Measurements from ENCODE around the gene C1S. TPM values are rescaled to one million over a fixed set of nuclear protein-coding genes. Genes with fewer than 3 reads are reported as not detected.

Gene C1S
- total RNA-seq, 4 donors from 2014 or later, result 25.2 to 375 (median 110) TPM

GRCh38 chr12:7061596-7061995 lies 1.1 kb downstream of the C1S start:
- peaks cover 0 to 17% (median 0%) of the 10 kb centered on the region in 3 donors for H3K36me3 ChIP-seq
- TF ChIP-seq CTCF (IDR thresholded peaks at IDR 0.05) (no peak), POLR2A (IDR thresholded peaks at IDR 0.05) (no peak)
- WGBS, 2 donors, result 77 to 93% methylated on average over 6 to 7 of the region's 7 CpGs
- H3K27me3 ChIP-seq, result no peaks in the 10 kb centered on the region
- peak overlapping the region; percentile 75 to 88 (median 84) for H3K27ac ChIP-seq
- no peaks in the 10 kb centered on the region for H3K9me3 ChIP-seq
- intact Hi-C loops (cut with DNase I), result no loop called here
- no peak for DNase-seq
- H3K4me3 ChIP-seq, result peak overlapping the region in 3 of 4 donors; percentile 37 to 62 (median 41)
- H3K4me1 ChIP-seq, result peaks cover 8 to 81% (median 35%) of the 10 kb centered on the region in 3 donors

- intact Hi-C loops (cut with DNase I), result no loop called here
- Histone ChIP-seq H3K9me3 (no peaks in the 10 kb centered on the region), H3K36me3 (peaks cover 0 to 32% (median 0%) of the 10 kb centered on the region in 3 donors)
These were observed 4.0 kb downstream of the C1S start for GRCh38 chr12:7064516-7064915.

GRCh38 chr12:7065073-7065623 lies 4.6 kb downstream of the C1S start:
- intact Hi-C loops (cut with DNase I), result no loop called here
- DNase-seq, result no peak
- Histone ChIP-seq H3K36me3 (peaks cover 0 to 37% (median 0%) of the 10 kb centered on the region in 3 donors), H3K9me3 (no peaks in the 10 kb centered on the region), H3K27me3 (no peaks in the 10 kb centered on the region), H3K27ac (peak overlapping the region in 1 of 4 donors; percentile 69), H3K4me1 (peaks cover 14 to 92% (median 45%) of the 10 kb centered on the region in 3 donors), H3K4me3 (no peak overlapping the region)
- TF ChIP-seq POLR2A (IDR thresholded peaks at IDR 0.05), result no peak
- TF ChIP-seq CTCF (IDR thresholded peaks at IDR 0.05), result no peak
- 73 to 80% methylated on average over 7 of the region's 7 CpGs for WGBS, 2 donors

More at GRCh38 chr12:7064516-7064915, 4.0 kb downstream of the C1S start:
- H3K4me3 ChIP-seq, result no peak overlapping the region
- H3K27ac ChIP-seq, result no peak overlapping the region
- no peak for DNase-seq
- H3K4me1 ChIP-seq, result peaks cover 14 to 98% (median 51%) of the 10 kb centered on the region in 3 donors
- no peaks in the 10 kb centered on the region for H3K27me3 ChIP-seq
- no peak for TF ChIP-seq POLR2A (IDR thresholded peaks at IDR 0.05)
- no peak for TF ChIP-seq CTCF (IDR thresholded peaks at IDR 0.05)
- 58 to 64% methylated on average over 3 of the region's 3 CpGs for WGBS, 2 donors

- intact Hi-C loops (cut with DNase I), result no loop called here
- H3K27ac ChIP-seq, result peak overlapping the region; percentile 61 to 69 (median 61)
- 38 to 42% methylated on average over 2 of the region's 2 CpGs for WGBS, 2 donors
These were observed 6.1 kb downstream of the C1S start for GRCh38 chr12:7066596-7066995.

More at GRCh38 chr12:7066596-7066995, 6.1 kb downstream of the C1S start:
- Histone ChIP-seq H3K4me3 (no peak overlapping the region), H3K36me3 (peaks cover 0 to 42% (median 0%) of the 10 kb centered on the region in 3 donors), H3K4me1 (peaks cover 14 to 79% (median 38%) of the 10 kb centered on the region in 3 donors), H3K27me3 (no peaks in the 10 kb centered on the region), H3K9me3 (no peaks in the 10 kb centered on the region)
- TF ChIP-seq POLR2A (IDR thresholded peaks at IDR 0.05) (no peak), CTCF (IDR thresholded peaks at IDR 0.05) (no peak)
- no peak for DNase-seq

All from esophagus squamous epithelium (tissue), 5 donors.